GM19438 (cell line): ENCODE data around the gene FREM3.
"Not testable (repeated sequence)": the region's sequence is repeated elsewhere in the genome, so short reads cannot be mapped to it uniquely, and the experiment has no call there.

ENCODE experiments used
- ATAC-seq: cut with Tn5 transposase; IDR thresholded peaks from one replicate; pipeline ENCODE4 v1.9.1; 2021; ENCODE audit warnings: low read depth; ENCODE audit not compliant: unreplicated experiment

FREM3 gene

GRCh38 chr4:143586080-143586479, 114.4 kb downstream of the FREM3 start:
- ATAC-seq: no peak

GRCh38 chr4:143585548-143585947, 114.9 kb downstream of the FREM3 start:
- ATAC-seq: no peak

- ATAC-seq: no peak
These were observed 119.0 kb downstream of the FREM3 start for GRCh38 chr4:143581331-143581946.

- ATAC-seq: no peak
These were observed 125.1 kb downstream of the FREM3 start for GRCh38 chr4:143575331-143575730.

- no peak for ATAC-seq
These were observed 136.0 kb downstream of the FREM3 start for GRCh38 chr4:143564472-143564871.

- peak; percentile 24 for ATAC-seq
These were observed 140.7 kb downstream of the FREM3 start for GRCh38 chr4:143559757-143560147.

GRCh38 chr4:143558823-143559756, 141.4 kb downstream of the FREM3 start:
- ATAC-seq: peak; percentile 82

- ATAC-seq: no peak
These were observed 142.2 kb downstream of the FREM3 start for GRCh38 chr4:143558286-143558685.

- no peak for ATAC-seq
These were observed 144.8 kb downstream of the FREM3 start for GRCh38 chr4:143555676-143556075.

GRCh38 chr4:143554728-143555597, 145.5 kb downstream of the FREM3 start:
- peak; percentile 48 for ATAC-seq

- no peak for ATAC-seq
These were observed 150.5 kb downstream of the FREM3 start for GRCh38 chr4:143549928-143550327.

GRCh38 chr4:143539670-143540023, 160.8 kb downstream of the FREM3 start:
- ATAC-seq: no peak

- no peak for ATAC-seq
These were observed 161.4 kb downstream of the FREM3 start for GRCh38 chr4:143538979-143539669.

- ATAC-seq: no peak
These were observed 168.5 kb downstream of the FREM3 start for GRCh38 chr4:143531788-143532491.

- ATAC-seq: no peak
These were observed 169.1 kb downstream of the FREM3 start for GRCh38 chr4:143531380-143531779.

GRCh38 chr4:143528046-143528445, 172.4 kb downstream of the FREM3 start:
- ATAC-seq: not testable (repeated sequence)
